Heart right ventricle (tissue), 16 donors: ENCODE measurements around the gene ST8SIA5. TPM values are rescaled to one million over a fixed set of nuclear protein-coding genes. Genes with fewer than 3 reads are reported as not detected.
A peak's percentile ranks its signal among the peaks of the same experiment; 100 is the strongest.

Source experiments
- ATAC-seq, 8 donors: fragments of 200-7000 bp; cut with Tn5 transposase; one replicate each; pipeline ENCODE4 v1.9.1; 2020; ENCODE audit warnings: mild to moderate bottlenecking in 8 of 8, moderate library complexity in 8 of 8, moderate number of reproducible peaks in 1 of 8
- DNase-seq, 2 donors: peaks; one replicate each; pipeline ENCODE4 v3.0.0-alpha.2; 2020
- H3K27ac ChIP-seq, 10 donors: fragments of 200-600 bp; sonication (generic) in 2 of 10; one replicate each; pipeline versions ENCODE4 v1.5.0 to v1.8.0; 2020 to 2022; ENCODE audit warnings: mild to moderate bottlenecking in 3 of 10
- H3K27me3 ChIP-seq, 7 donors: fragments of 200-600 bp; one replicate each; pipeline ENCODE4 v1.8.0; 2021 to 2022; ENCODE audit warnings: mild to moderate bottlenecking in 2 of 7
- H3K36me3 ChIP-seq, 9 donors: fragments of 200-600 bp; sonication (generic) in 1 of 9; one replicate each; pipeline versions ENCODE4 v1.5.0 to v1.8.0; 2020 to 2022; ENCODE audit warnings: mild to moderate bottlenecking in 2 of 9
- H3K4me1 ChIP-seq, 9 donors: fragments of 200-600 bp; sonication (generic) in 1 of 9; one replicate each; pipeline versions ENCODE4 v1.5.0 to v1.8.0; 2020 to 2022; ENCODE audit warnings: mild to moderate bottlenecking in 4 of 9
- H3K4me3 ChIP-seq, 10 donors: fragments of 200-600 bp; sonication (generic) in 2 of 10; one replicate each; pipeline versions ENCODE4 v1.5.0 to v1.8.0; 2020 to 2022; ENCODE audit warnings: mild to moderate bottlenecking in 7 of 10, moderate library complexity in 2 of 10
- H3K9me3 ChIP-seq, 11 donors: fragments of 200-600 bp in 10 of 11; sonication (generic) in 2 of 11; one replicate each; pipeline versions ENCODE4 v1.5.0 to v1.8.0; 2013 to 2022; ENCODE audit warnings: mild to moderate bottlenecking in 2 of 11, control low read depth in 1 of 11, moderate library complexity in 1 of 11
- CTCF ChIP-seq, 9 donors: fragments of 200-600 bp; sonication (generic) in 2 of 9; IDR thresholded peaks; one replicate each; pipeline versions ENCODE4 v1.5.0 to v1.8.0; 2021 to 2022; ENCODE audit warnings: antibody characterized with exemption in 9 of 9, mild to moderate bottlenecking in 5 of 9, moderate library complexity in 1 of 9
- WGBS, 2 donors: extraction: QIAGEN DNeasy Blood & Tissue Kit; methylation state at CpG; one replicate each; pipeline ENCODE4 v1.1.7; 2013; ENCODE audit warnings: inconsistent platforms in 1 of 2; 5-methylcytosine and 5-hydroxymethylcytosine counted together
- intact Hi-C, 10 donors: fragments of 100-400 bp; cut with DNase I; formaldehyde crosslinking; loops; one replicate each; pipeline versions ENCODE4 v1.11.1 to v1.14.2; 2022
- polyA plus RNA-seq, 2 donors: library from polyadenylated mRNA; stranded (reverse); fragments of 200-250 nt; gene quantifications; one replicate each; pipeline ENCODE4 v1.2.3, GENCODE V29; 2013
- total RNA-seq, 10 donors: library from RNA; stranded (reverse); fragmentation: NEBNext Ultra II Directional in 3 of 10; extraction: Animal tissue kit (Norgen Biotek cat#: 25700) in 3 of 10; gene quantifications; one replicate each; pipeline versions ENCODE4 v1.2.1 to v1.2.4, GENCODE V29; 2021 to 2023
- donor health status: Arrhythmogenic right ventricular cardiomyopathy.
- donor health status: ischemic (EF 13 %, LVEDD 7.1; RV severe dilation, severe dysfunction).
- donor health status: healthy with polysubstance abuse.
- donor health status: DM: no; HTN: yes; CAD: no.
- donor health status: DM: no; HTN: no; CAD: no.
- donor health status: ischemic (EF 25% LVEDD 6.9; RV normal size, moderate dysfunction).
- donor health status: ischemic (EF 25% LVEDD 5.7; RV mildly dilated, moderate dysfunction).
- donor health status: healthy.
- donor health status: DM: yes; HTN: yes; CAD: no.
- donor health status: Ischemic cardiomyopathy.
- donor health status: ischemic (EF 35%, LVEDD 5.7; RV mildly dilated, moderate dysfunction).
- donor health status: nonischemic (EF 11% LVEDD 7.7; RV severe dilation, severe dysfunction).
- donor health status: DM: yes; HTN: yes; CAD: no.
- donor health status: PGD.
- donor health status: ischemic (EF 29% LVEDD 5.4; RV normal size, mild dysfunction).
- donor health status: nonischemic (EF 23%, LVEDD 6.1; RV moderate dilation, normal function).

The ST8SIA5 gene
- total and polyA plus RNA-seq, 12 donors, result 1.0 to 16.8 (median 5.1) TPM

DNA sequence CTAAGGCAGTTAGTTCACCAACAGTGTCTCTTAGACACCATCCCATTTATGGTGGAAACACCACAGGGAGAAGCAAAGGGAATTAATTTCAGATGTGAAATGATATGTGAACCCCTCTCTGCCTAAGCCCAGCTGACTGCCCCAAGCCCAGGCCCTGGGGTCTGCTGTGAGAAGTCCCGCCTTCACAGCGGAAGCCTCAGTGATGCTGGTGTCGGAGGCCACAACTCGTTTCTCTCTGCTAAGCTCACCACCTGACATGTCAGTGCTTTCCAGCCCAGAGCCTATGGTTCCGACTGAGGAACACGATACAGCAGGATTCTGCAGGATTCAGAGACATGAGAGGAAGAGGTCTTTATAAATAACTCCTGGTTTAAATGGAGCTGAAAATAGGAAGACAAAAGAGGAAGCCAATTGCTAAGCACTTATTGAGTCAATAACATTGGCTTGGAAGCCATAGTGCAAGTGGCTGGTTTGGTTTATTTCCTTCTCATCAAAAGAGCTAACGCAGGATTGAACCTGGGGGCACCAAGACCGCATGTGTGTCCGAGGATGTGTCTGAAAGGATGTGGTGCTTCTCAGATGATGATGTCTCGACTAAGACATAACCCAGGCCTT, 78.0 kb downstream of the ST8SIA5 start:
- H3K4me1 ChIP-seq, result peaks cover 0 to 10% (median 0%) of the 10 kb centered on the region in 9 donors
- WGBS, 2 donors, result 79 to 81% methylated on average over 10 of the region's 10 CpGs
- no peak for TF ChIP-seq CTCF (IDR thresholded peaks at IDR 0.05)
- no peak for DNase-seq
- intact Hi-C loops, result loop anchor here in 2 of 10 donors (5.0 to 10.0 kb wide), 2 partner anchors 73 to 126 kb away; no protein-coding TSS in a partner anchor
- no peaks in the 10 kb centered on the region for H3K9me3 ChIP-seq
- H3K27me3 ChIP-seq, result peaks cover 0 to 8% (median 0%) of the 10 kb centered on the region in 7 donors
- no peak overlapping the region for H3K27ac ChIP-seq
- no peaks in the 10 kb centered on the region for H3K36me3 ChIP-seq
- H3K4me3 ChIP-seq, result no peak overlapping the region
- ATAC-seq, result no peak

GRCh38 chr18:46678041-46678440, 78.8 kb downstream of the ST8SIA5 start:
- Histone ChIP-seq H3K4me3 (no peak overlapping the region), H3K9me3 (no peaks in the 10 kb centered on the region), H3K27ac (no peak overlapping the region), H3K4me1 (peaks cover 0 to 10% (median 0%) of the 10 kb centered on the region in 9 donors), H3K36me3 (no peaks in the 10 kb centered on the region), H3K27me3 (peaks cover 0 to 8% (median 0%) of the 10 kb centered on the region in 7 donors)
- intact Hi-C loops, result loop anchor here in 2 of 10 donors (5.0 to 10.0 kb wide), 2 partner anchors 74 to 127 kb away; no protein-coding TSS in a partner anchor
- DNase-seq (no peak), ATAC-seq (no peak)
- no peak for TF ChIP-seq CTCF (IDR thresholded peaks at IDR 0.05)
- 62 to 79% methylated on average over 3 of the region's 3 CpGs for WGBS, 2 donors

DNA sequence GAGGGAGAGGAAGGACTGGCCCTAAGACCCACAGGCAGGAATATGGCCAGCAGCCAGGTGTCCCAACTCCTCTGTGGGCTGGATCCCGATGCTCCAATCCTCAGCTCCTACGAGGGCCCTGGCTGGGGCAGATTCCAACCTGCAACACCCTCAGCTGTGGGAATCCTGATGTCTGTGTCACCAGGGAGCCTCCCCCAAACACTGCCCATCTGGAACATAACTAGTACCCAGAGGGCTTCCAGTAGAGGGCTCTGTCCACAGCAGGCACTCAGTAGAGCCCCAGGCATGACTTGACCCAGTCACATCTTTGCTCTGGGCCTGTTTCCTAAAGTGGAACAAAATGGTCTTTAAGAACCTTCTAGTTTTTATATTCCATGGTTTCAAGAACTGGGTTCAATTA, 79.2 kb downstream of the ST8SIA5 start:
- Histone ChIP-seq H3K4me1 (peaks cover 0 to 10% (median 0%) of the 10 kb centered on the region in 9 donors), H3K9me3 (no peaks in the 10 kb centered on the region), H3K27me3 (peaks cover 0 to 8% (median 0%) of the 10 kb centered on the region in 7 donors), H3K36me3 (no peaks in the 10 kb centered on the region), H3K27ac (no peak overlapping the region), H3K4me3 (no peak overlapping the region)
- WGBS, 2 donors, result 42 to 70% methylated on average over 2 of the region's 2 CpGs
- intact Hi-C loops, result loop anchor here in 2 of 10 donors (5.0 to 10.0 kb wide), 2 partner anchors 75 to 127 kb away; no protein-coding TSS in a partner anchor
- ATAC-seq (peak in 5 of 8 donors; percentile 56 to 77 (median 59)), DNase-seq (peak in 1 of 2 donors; percentile 26)
- peak in 5 of 9 donors; percentile 24 to 51 (median 41) for TF ChIP-seq CTCF (IDR thresholded peaks at IDR 0.05)

- WGBS, 2 donors, result 60 to 73% methylated on average over 15 of the region's 15 CpGs
- H3K27me3 ChIP-seq, result peaks cover 0 to 8% (median 0%) of the 10 kb centered on the region in 7 donors
- DNase-seq (no peak), ATAC-seq (no peak)
- no peaks in the 10 kb centered on the region for H3K36me3 ChIP-seq
- H3K27ac ChIP-seq, result no peak overlapping the region
- peaks cover 0 to 10% (median 0%) of the 10 kb centered on the region in 9 donors for H3K4me1 ChIP-seq
- no peaks in the 10 kb centered on the region for H3K9me3 ChIP-seq
- H3K4me3 ChIP-seq, result no peak overlapping the region
- intact Hi-C loops, result loop anchor here in 2 of 10 donors (5.0 to 10.0 kb wide), 2 partner anchors 76 to 128 kb away; no protein-coding TSS in a partner anchor
- TF ChIP-seq CTCF (IDR thresholded peaks at IDR 0.05), result no peak
Observed at GRCh38 chr18:46676182-46676835, 80.5 kb downstream of the ST8SIA5 start.
